K562 (cell line): ENCODE results near the gene NCOA3. TPM values are rescaled to one million over a fixed set of nuclear protein-coding genes. Genes with fewer than 3 reads are reported as not detected.

ENCODE experiments used
- ATAC-seq: fragments of 200-7000 bp; cut with Tn5 transposase; 3 replicates; pipeline ENCODE4 v1.9.1; 2020; ENCODE audit warnings: moderate library complexity
- BruUV-seq: library from RNA; stranded (reverse); fragments of 400-500 nt; replicated peaks from 2 replicates; lab custom pipeline; 2021; lab: Mats Ljungman, UMichigan
- CTCF ChIA-PET: fragments of 300-600 bp; formaldehyde crosslinking; extraction: SDS; loops from one replicate; lab custom pipeline; 2021; ENCODE audit warnings: low intra/inter-chr PET ratio; lab: Yijun Ruan, JAX
- POLR2A ChIA-PET: fragments of 300-600, 350-650 bp; sonication (Branson Sonifier 250); formaldehyde crosslinking; extraction: SDS; loops from one replicate; lab custom pipeline; 2021; ENCODE audit warnings: antibody characterized with exemption, inconsistent platforms; lab: Yijun Ruan, JAX
- DNase-seq, 4 experiments: peaks; one replicate each; pipeline versions ENCODE4 v3.0.0 to v3.0.0-alpha.2; 2011 to 2018; ENCODE audit warnings: low spot score in 3 of 4, mixed read lengths in 3 of 4; ENCODE audit errors: extremely low read depth in 1 of 4
- FAIRE-seq: peaks from 2 replicates; lab custom pipeline; 2011; peaks lifted over from hg19 to GRCh38; lab: Jason Lieb, UNC
- H2AFZ ChIP-seq: 2 replicates; pipeline ENCODE4 v1.6.0; 2011; ENCODE audit warnings: low read depth, low read length, control low read depth, inconsistent platforms
- H3K27ac ChIP-seq: fragments of 200-600 bp; 3 replicates; pipeline ENCODE4 v1.8.0; 2011; ENCODE audit warnings: low read depth, mild to moderate bottlenecking, control low read depth, inconsistent platforms, low read length, moderate library complexity, mixed read lengths; ENCODE audit errors: extremely low read depth
- H3K27me3 ChIP-seq, 2 experiments: fragments of 300-600 bp in 1 of 2; 2 replicates in 1 of 2; 3 replicates in 1 of 2; pipeline versions ENCODE4 v1.6.0 to v1.8.0; 2011; ENCODE audit warnings: inconsistent platforms in 2 of 2, low read length in 2 of 2, mild to moderate bottlenecking in 1 of 2, mixed read lengths in 1 of 2, moderate library complexity in 1 of 2; ENCODE audit not compliant: control insufficient read depth in 2 of 2, insufficient read depth in 2 of 2
- H3K36me3 ChIP-seq: fragments of 300-600 bp; 3 replicates; pipeline ENCODE4 v1.8.0; 2011; ENCODE audit warnings: mild to moderate bottlenecking, low read length, inconsistent platforms; ENCODE audit not compliant: control insufficient read depth, insufficient read depth
- H3K4me1 ChIP-seq, 2 experiments: fragments of 200-600 bp in 1 of 2; replicated peaks in 1 of 2; 2 replicates in 1 of 2; 3 replicates in 1 of 2; pipeline versions ENCODE4 v1.5.1 to v1.8.0; 2011; ENCODE audit warnings: inconsistent platforms in 2 of 2, low read length in 2 of 2, mild to moderate bottlenecking in 1 of 2, mixed read lengths in 1 of 2, moderate library complexity in 1 of 2; ENCODE audit not compliant: control insufficient read depth in 2 of 2, insufficient read depth in 2 of 2
- H3K4me2 ChIP-seq: 2 replicates; pipeline ENCODE4 v1.6.1; 2011; ENCODE audit warnings: low read length, control low read depth, inconsistent platforms, mixed read lengths; ENCODE audit not compliant: insufficient read depth
- H3K4me3 ChIP-seq: fragments of 200-600 bp; sonication (generic), shearing (Covaris generic); 2 replicates; pipeline ENCODE4 v1.5.1; 2016; ENCODE audit warnings: control low read depth, inconsistent platforms
- H3K79me2 ChIP-seq: fragments of 200-600 bp; 3 replicates; pipeline ENCODE4 v1.8.0; 2011; ENCODE audit warnings: low read length, inconsistent platforms; ENCODE audit not compliant: control insufficient read depth, insufficient read depth
- H3K9ac ChIP-seq, 2 experiments: 2 replicates each; pipeline versions ENCODE4 v1.6.0 to v1.6.1; 2011; ENCODE audit warnings: low read depth in 2 of 2, low read length in 2 of 2, control low read depth in 1 of 2, inconsistent platforms in 1 of 2, mild to moderate bottlenecking in 1 of 2, mixed read lengths in 1 of 2; ENCODE audit not compliant: insufficient read depth in 1 of 2
- H3K9me1 ChIP-seq: one replicate; pipeline ENCODE4 v1.6.0; 2011; ENCODE audit warnings: inconsistent platforms, mild to moderate bottlenecking, low read length, moderate library complexity; ENCODE audit not compliant: control insufficient read depth, insufficient read depth
- H3K9me3 ChIP-seq: replicated peaks from 2 replicates; pipeline ENCODE4 v1.5.1; 2011; ENCODE audit warnings: low read depth, low read length, inconsistent platforms; ENCODE audit not compliant: control insufficient read depth, insufficient read depth
- H4K20me1 ChIP-seq: replicated peaks from 2 replicates; pipeline ENCODE4 v1.6.1; 2011; ENCODE audit warnings: low read length, inconsistent platforms, mixed read lengths; ENCODE audit not compliant: control insufficient read depth, insufficient read depth
- ATF7 ChIP-seq: fragments of 450-650 bp; IDR thresholded peaks from 2 replicates; pipeline ENCODE4 v1.7.1; 2014; ENCODE audit warnings: mild to moderate bottlenecking, moderate library complexity
- BCLAF1 ChIP-seq, 2 experiments: fragments of 450-650 bp in 1 of 2; IDR thresholded peaks; 2 replicates each; pipeline ENCODE4 v1.6.1; 2011 to 2017; ENCODE audit warnings: low read depth in 2 of 2, antibody characterized with exemption in 1 of 2, borderline replicate concordance in 1 of 2, low read length in 1 of 2, mild to moderate bottlenecking in 1 of 2, mixed read lengths in 1 of 2; ENCODE audit not compliant: control insufficient read depth in 1 of 2
- COPS2 ChIP-seq: fragments of 450-650 bp; conservative IDR thresholded peaks from 2 replicates; pipeline ENCODE4 v1.6.1; 2016; ENCODE audit warnings: mild to moderate bottlenecking, moderate library complexity
- DMBX1 ChIP-seq: fragments of 250-450 bp; sonication (Bioruptor Pico); IDR thresholded peaks from 2 replicates; pipeline ENCODE4 v1.8.0; 2022; ENCODE audit warnings: inconsistent platforms, mild to moderate bottlenecking, moderate library complexity, borderline replicate concordance
- ELF1 ChIP-seq: fragments of 200-800 bp; sonication (Bioruptor generic); IDR thresholded peaks from 2 replicates; pipeline ENCODE4 v1.6.1; 2016; ENCODE audit warnings: missing genetic modification characterization, missing compliant biosample characterization
- ETS1 ChIP-seq: conservative IDR thresholded peaks from 2 replicates; pipeline ENCODE4 v1.6.1; 2011; ENCODE audit warnings: low read depth, mild to moderate bottlenecking, low read length; ENCODE audit not compliant: control insufficient read depth
- FOXK2 ChIP-seq, 2 experiments: fragments of 450-650 bp; IDR thresholded peaks in 1 of 2; conservative IDR thresholded peaks in 1 of 2; 2 replicates each; pipeline ENCODE4 v1.6.1; 2016; ENCODE audit warnings: low read depth in 2 of 2, mild to moderate bottlenecking in 1 of 2
- GATAD2A ChIP-seq: fragments of 450-650 bp; IDR thresholded peaks from 2 replicates; pipeline ENCODE4 v1.6.1; 2017
- ILF3 ChIP-seq: fragments of 450-650 bp; IDR thresholded peaks from 2 replicates; pipeline ENCODE4 v1.6.1; 2018; ENCODE audit warnings: antibody characterized with exemption, mild to moderate bottlenecking, moderate library complexity, borderline replicate concordance
- KAT8 ChIP-seq: fragments of 450-650 bp; IDR thresholded peaks from 2 replicates; pipeline ENCODE4 v1.6.1; 2016; ENCODE audit warnings: low read depth, mild to moderate bottlenecking
- KLF13 ChIP-seq: fragments of 450-650 bp; IDR thresholded peaks from 2 replicates; pipeline ENCODE4 v1.6.1; 2016; ENCODE audit warnings: missing genetic modification characterization, low read depth, mild to moderate bottlenecking, missing compliant biosample characterization, moderate library complexity, borderline replicate concordance
- LARP7 ChIP-seq: fragments of 450-650 bp; IDR thresholded peaks from 2 replicates; pipeline ENCODE4 v1.6.1; 2016
- MTA1 ChIP-seq: fragments of 450-650 bp; IDR thresholded peaks from 2 replicates; pipeline ENCODE4 v1.6.1; 2017; ENCODE audit warnings: borderline replicate concordance
- MTA2 ChIP-seq: fragments of 450-650 bp; IDR thresholded peaks from 2 replicates; pipeline ENCODE4 v1.6.1; 2016; ENCODE audit warnings: low read depth
- NFE2 ChIP-seq: IDR thresholded peaks from 2 replicates; pipeline ENCODE4 v1.6.1; 2014; ENCODE audit warnings: antibody characterized with exemption, low read depth
- NFE2L1 ChIP-seq: fragments of 450-650 bp; IDR thresholded peaks from 2 replicates; pipeline ENCODE4 v1.6.1; 2016; ENCODE audit warnings: missing genetic modification characterization, low read depth, mild to moderate bottlenecking, missing compliant biosample characterization, moderate library complexity, borderline replicate concordance
- NR1H2 ChIP-seq: sonication (generic); formaldehyde crosslinking; IDR thresholded peaks from 2 replicates; pipeline ENCODE4 v1.4.0; 2020; ENCODE audit warnings: mild to moderate bottlenecking, missing genetic modification reagents
- PML ChIP-seq: IDR thresholded peaks from 2 replicates; pipeline ENCODE4 v1.6.1; 2012; ENCODE audit warnings: low read length, inconsistent platforms
- ZBTB1 ChIP-seq: sonication (generic); formaldehyde crosslinking; IDR thresholded peaks from 2 replicates; pipeline ENCODE4 v1.8.1; 2023; ENCODE audit warnings: missing genetic modification reagents, low read depth, mild to moderate bottlenecking, borderline replicate concordance
- ZBTB26 ChIP-seq: fragments of 450-650 bp; formaldehyde crosslinking; IDR thresholded peaks from 2 replicates; pipeline ENCODE4 v1.4.0; 2022; ENCODE audit warnings: missing genetic modification characterization
- in situ Hi-C: fragments of 300-500 bp; cut with MboI; formaldehyde crosslinking; loops from 4 replicates; pipeline ENCODE4 v1.15.0; 2018; ENCODE audit warnings: inconsistent platforms, mixed read lengths
- intact Hi-C: fragments of 100-400 bp; cut with micrococcal nuclease; formaldehyde crosslinking; loops from 2 replicates; pipeline ENCODE4 v1.14.2; 2022
- polyA plus RNA-seq, 8 experiments: library from polyadenylated mRNA; depleted of rRNA in 4 of 8; stranded (reverse) in 5 of 8; unstranded in 3 of 8; fragments of >200 nt; fragmentation: Nextera tagmentation in 2 of 8; fragmentation: Illumina TruSeq in 1 of 8; extraction: Ambion mirVana in 2 of 8; extraction: Trizol in 1 of 8; gene quantifications; 2 replicates each; pipeline versions ENCODE4 v1.2.1 to v1.2.3, GENCODE V29; 2011 to 2014; ENCODE audit warnings: inconsistent platforms in 1 of 8, missing spikeins in 1 of 8
- total RNA-seq, 7 experiments: library from RNA; depleted of rRNA in 6 of 7; stranded (reverse); fragments of >200 nt in 6 of 7; fragmentation: Illumina TruSeq in 2 of 7; extraction: Trizol in 2 of 7; gene quantifications; 2 replicates each; pipeline versions ENCODE4 v1.2.1 to v1.2.3, GENCODE V29; 2011 to 2021; ENCODE audit warnings: low replicate concordance in 1 of 7

The NCOA3 gene
- total and polyA plus RNA-seq, 9 of the 15 experiments (the other 6 are each of a cell fraction or from before 2014, with no cell fraction given), result 3.2 to 24.3 (median 14.4) TPM

- Histone ChIP-seq H3K27ac (no peak overlapping the region), H3K9ac (no peak overlapping the region), H3K9me1 (no peaks in the 10 kb centered on the region), H2AFZ (no peak overlapping the region), H3K79me2 (no peaks in the 10 kb centered on the region), H3K9me3 (no peaks in the 10 kb centered on the region), H3K4me3 (no peak overlapping the region), H3K4me1 (peaks cover 0 to 10% of the 10 kb centered on the region in 2 experiments; a peak in 4 of 5 replicates), H3K36me3 (no peaks in the 10 kb centered on the region), H4K20me1 (no peaks in the 10 kb centered on the region), H3K4me2 (no peak overlapping the region), H3K27me3 (no peaks in the 10 kb centered on the region)
- ChIA-PET CTCF (interaction anchor here (0.7 kb wide), 1 partner anchor 1399 kb away, joined by 3 read pairs; no protein-coding TSS in a partner anchor), POLR2A (no interaction called here)
- FAIRE-seq (no peak), ATAC-seq (no peak), DNase-seq (no peak)
- in situ Hi-C loops, result no loop called here
- intact Hi-C loops, result no loop called here
- BruUV-seq, result no TSS peak
- TF ChIP-seq NFE2, result no peak
- TF ChIP-seq MTA1, result peak; percentile 74
- TF ChIP-seq NR1H2 (CRISPR knock-in tag), result no peak
- no peak for TF ChIP-seq ILF3
- no peak for TF ChIP-seq ZBTB1 (CRISPR knock-in tag)
- TF ChIP-seq MTA2, result 0 out of 2 replicates have a peak, but pooled peaks have one; percentile 26
- TF ChIP-seq FOXK2 (conservative IDR thresholded peaks at IDR 0.05 in 1 of 2, IDR thresholded peaks at IDR 0.05 in 1 of 2; ENCODE audit: low read depth in 2 of 2), result no peak
- no peak for TF ChIP-seq KAT8
- no peak for TF ChIP-seq ATF7
- peak; percentile 48; the same call in 1 of the 2 replicates for TF ChIP-seq GATAD2A
- TF ChIP-seq ELF1 (tag), result no peak
- no peak for TF ChIP-seq COPS2
- no peak for TF ChIP-seq KLF13 (tag)
- no peak for TF ChIP-seq ZBTB26
- 0 out of 2 replicates have a peak, but pooled peaks have one; percentile 60 for TF ChIP-seq LARP7
- no peak for TF ChIP-seq DMBX1
- no peak for TF ChIP-seq PML
- no peak for TF ChIP-seq NFE2L1 (tag)
- peak in 1 of 2 experiments; percentile 85; a peak in 2 of 4 replicates for TF ChIP-seq BCLAF1 (IDR thresholded peaks at IDR 0.05; ENCODE audit: borderline replicate concordance in 1 of 2, control insufficient read depth in 1 of 2, low read depth in 2 of 2, low read length in 1 of 2)
- TF ChIP-seq ETS1, result no peak
Observed at GRCh38 chr20:47480705-47481104, 21.0 kb upstream of the NCOA3 start.
